Nephron progenitor cell (in vitro differentiated cells): ENCODE results near the gene UBE3C.

Experiments used
- DNase-seq: peaks from one replicate; pipeline ENCODE4 v3.0.0; 2021
- H3K27ac Mint-ChIP-seq: 2 replicates; pipeline ENCODE4 v1.8.0; 2021; ENCODE audit warnings: mild to moderate bottlenecking, moderate library complexity, mixed read lengths
- H3K27me3 Mint-ChIP-seq: 2 replicates; pipeline ENCODE4 v1.8.0; 2021; ENCODE audit warnings: mild to moderate bottlenecking, low read depth, mixed read lengths; ENCODE audit not compliant: poor library complexity
- H3K36me3 Mint-ChIP-seq: 2 replicates; pipeline ENCODE4 v1.8.0; 2021; ENCODE audit warnings: low read depth, mixed read lengths
- H3K4me1 Mint-ChIP-seq: 2 replicates; pipeline ENCODE4 v1.8.0; 2021; ENCODE audit warnings: mixed read lengths
- H3K4me3 Mint-ChIP-seq: 2 replicates; pipeline ENCODE4 v1.8.0; 2021; ENCODE audit warnings: mild to moderate bottlenecking, moderate library complexity, mixed read lengths
- H3K9me3 Mint-ChIP-seq: 2 replicates; pipeline ENCODE4 v1.8.0; 2021; ENCODE audit warnings: mild to moderate bottlenecking, moderate library complexity, mixed read lengths
- CTCF ChIP-seq: fragments of 200-600 bp; sonication (generic); IDR thresholded peaks from 2 replicates; pipeline ENCODE4 v1.5.0; 2021; ENCODE audit warnings: antibody characterized with exemption

Gene UBE3C

GRCh38 chr7:157263156-157263555 lies 124.4 kb downstream of the UBE3C start:
- no peaks in the 10 kb centered on the region for H3K9me3 Mint-ChIP-seq
- no peak overlapping the region for H3K27ac Mint-ChIP-seq
- H3K36me3 Mint-ChIP-seq: peaks cover 65% of the 10 kb centered on the region
- no peak for TF ChIP-seq CTCF
- no peak overlapping the region for H3K4me3 Mint-ChIP-seq
- H3K4me1 Mint-ChIP-seq: no peaks in the 10 kb centered on the region
- peaks cover 4% of the 10 kb centered on the region for H3K27me3 Mint-ChIP-seq
- DNase-seq: no peak

GRCh38 chr7:157265051-157265450 lies 126.3 kb downstream of the UBE3C start:
- Mint-ChIP-seq H3K36me3 (peaks cover 62% of the 10 kb centered on the region), H3K27ac (no peak overlapping the region), H3K4me3 (no peak overlapping the region)

GRCh38 chr7:157266272-157266671 lies 127.5 kb downstream of the UBE3C start:
- TF ChIP-seq CTCF: no peak
- H3K27me3 Mint-ChIP-seq: peaks cover 4% of the 10 kb centered on the region
- no peaks in the 10 kb centered on the region for H3K9me3 Mint-ChIP-seq
- H3K27ac Mint-ChIP-seq: no peak overlapping the region
- peaks cover 5% of the 10 kb centered on the region for H3K4me1 Mint-ChIP-seq
- DNase-seq: no peak
- no peak overlapping the region for H3K4me3 Mint-ChIP-seq
- peaks cover 64% of the 10 kb centered on the region for H3K36me3 Mint-ChIP-seq

More at GRCh38 chr7:157265051-157265450, 126.3 kb downstream of the UBE3C start:
- no peaks in the 10 kb centered on the region for H3K4me1 Mint-ChIP-seq
- no peak for TF ChIP-seq CTCF
- no peaks in the 10 kb centered on the region for H3K9me3 Mint-ChIP-seq
- DNase-seq: no peak
- H3K27me3 Mint-ChIP-seq: peaks cover 4% of the 10 kb centered on the region

- Mint-ChIP-seq H3K27me3 (peaks cover 4% of the 10 kb centered on the region), H3K36me3 (peaks cover 68% of the 10 kb centered on the region), H3K9me3 (no peaks in the 10 kb centered on the region), H3K4me1 (peaks cover 18% of the 10 kb centered on the region), H3K4me3 (no peak overlapping the region), H3K27ac (no peak overlapping the region)
- no peak for TF ChIP-seq CTCF
- no peak for DNase-seq
These were observed 128.8 kb downstream of the UBE3C start for GRCh38 chr7:157267516-157267915.

GRCh38 chr7:157267956-157268355 lies 129.2 kb downstream of the UBE3C start:
- Mint-ChIP-seq H3K4me3 (no peak overlapping the region), H3K27ac (no peak overlapping the region), H3K4me1 (peaks cover 22% of the 10 kb centered on the region), H3K9me3 (no peaks in the 10 kb centered on the region), H3K36me3 (peaks cover 64% of the 10 kb centered on the region), H3K27me3 (peaks cover 1% of the 10 kb centered on the region)
- no peak for DNase-seq
- TF ChIP-seq CTCF: no peak

GRCh38 chr7:157268540-157268939 lies 129.8 kb downstream of the UBE3C start:
- peak overlapping the region; percentile 93 for H3K27ac Mint-ChIP-seq
- no peaks in the 10 kb centered on the region for H3K9me3 Mint-ChIP-seq
- peaks cover 26% of the 10 kb centered on the region for H3K4me1 Mint-ChIP-seq
- no peak for TF ChIP-seq CTCF
- no peaks in the 10 kb centered on the region for H3K27me3 Mint-ChIP-seq
- DNase-seq: no peak
- H3K4me3 Mint-ChIP-seq: no peak overlapping the region
- peaks cover 61% of the 10 kb centered on the region for H3K36me3 Mint-ChIP-seq
